ENCODE measurements around the gene TTL. TPM values are rescaled to one million over a fixed set of nuclear protein-coding genes. Genes with fewer than 3 reads are reported as not detected.

The TTL gene
- total RNA-seq, 1 experiment from 2014 or later = 31.4 TPM

DNA sequence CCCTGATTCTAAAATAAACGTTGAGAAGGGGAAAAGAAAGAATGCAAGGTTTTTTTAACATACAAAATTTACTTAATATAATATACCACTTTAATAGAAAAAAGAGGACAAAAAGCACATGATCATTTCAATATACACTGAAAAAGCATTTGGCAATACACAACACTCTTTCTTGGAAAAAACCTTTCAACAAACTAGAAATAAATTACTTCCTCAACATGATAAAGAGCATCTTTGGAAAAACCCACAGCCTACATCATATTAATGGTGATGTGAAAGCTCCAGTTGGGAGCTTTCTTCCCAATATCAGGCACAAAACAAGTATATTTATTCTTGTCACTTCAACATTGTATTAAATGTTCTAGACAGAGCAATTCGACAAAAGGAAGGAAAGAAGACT is 57.4 kb downstream of the TTL start:
- Histone ChIP-seq H4K20me1 (ENCODE audit: low read length) (peaks cover 7% of the 10 kb centered on the region; the same call in 1 of the 2 replicates), H3K4me1 (ENCODE audit: insufficient read depth, low read length) (peaks cover 8% of the 10 kb centered on the region), H2AFZ (ENCODE audit: low read length) (no peak overlapping the region), H3F3A (ENCODE audit: low read length, unreplicated experiment) (no peaks in the 10 kb centered on the region), H3K27me3 (ENCODE audit: low read length) (no peaks in the 10 kb centered on the region), H3K9me2 (replicated peaks; ENCODE audit: low read length) (no peaks in the 10 kb centered on the region), H3K79me2 (ENCODE audit: low read length) (peaks cover 22% of the 10 kb centered on the region), H3K36me3 (ENCODE audit: low read depth, low read length) (no peaks in the 10 kb centered on the region; the same call in 1 of the 2 replicates), H3K4me3 (ENCODE audit: low read length) (no peak overlapping the region), H3K4me2 (ENCODE audit: low read length) (no peak overlapping the region), H3K9ac (ENCODE audit: low read length) (no peak overlapping the region), H3K27ac (ENCODE audit: low read length) (no peak overlapping the region), H3K9me3 (ENCODE audit: low read length) (no peaks in the 10 kb centered on the region)
- ATAC-seq = no peak
- TF ChIP-seq, protein P1, sequence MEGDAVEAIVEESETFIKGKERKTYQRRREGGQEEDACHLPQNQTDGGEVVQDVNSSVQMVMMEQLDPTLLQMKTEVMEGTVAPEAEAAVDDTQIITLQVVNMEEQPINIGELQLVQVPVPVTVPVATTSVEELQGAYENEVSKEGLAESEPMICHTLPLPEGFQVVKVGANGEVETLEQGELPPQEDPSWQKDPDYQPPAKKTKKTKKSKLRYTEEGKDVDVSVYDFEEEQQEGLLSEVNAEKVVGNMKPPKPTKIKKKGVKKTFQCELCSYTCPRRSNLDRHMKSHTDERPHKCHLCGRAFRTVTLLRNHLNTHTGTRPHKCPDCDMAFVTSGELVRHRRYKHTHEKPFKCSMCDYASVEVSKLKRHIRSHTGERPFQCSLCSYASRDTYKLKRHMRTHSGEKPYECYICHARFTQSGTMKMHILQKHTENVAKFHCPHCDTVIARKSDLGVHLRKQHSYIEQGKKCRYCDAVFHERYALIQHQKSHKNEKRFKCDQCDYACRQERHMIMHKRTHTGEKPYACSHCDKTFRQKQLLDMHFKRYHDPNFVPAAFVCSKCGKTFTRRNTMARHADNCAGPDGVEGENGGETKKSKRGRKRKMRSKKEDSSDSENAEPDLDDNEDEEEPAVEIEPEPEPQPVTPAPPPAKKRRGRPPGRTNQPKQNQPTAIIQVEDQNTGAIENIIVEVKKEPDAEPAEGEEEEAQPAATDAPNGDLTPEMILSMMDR (conservative IDR thresholded peaks at IDR 0.05; ENCODE audit: low read depth, low read length) = no peak
- TF ChIP-seq EZH2 (IDR thresholded peaks at IDR 0.05; ENCODE audit: low read length, unreplicated experiment) (no peak), EZH2phosphoT487 (IDR thresholded peaks at IDR 0.05; ENCODE audit: borderline replicate concordance, low read length) (no peak)
- POLR2A ChIA-PET (ENCODE audit: unreplicated experiment) = no interaction called here
- CTCF ChIA-PET = no interaction called here
- DNase-seq = no peak
- no TSS peak for BruUV-seq (replicated peaks)
- intact Hi-C loops (cut with micrococcal nuclease) = no loop called here

DNA sequence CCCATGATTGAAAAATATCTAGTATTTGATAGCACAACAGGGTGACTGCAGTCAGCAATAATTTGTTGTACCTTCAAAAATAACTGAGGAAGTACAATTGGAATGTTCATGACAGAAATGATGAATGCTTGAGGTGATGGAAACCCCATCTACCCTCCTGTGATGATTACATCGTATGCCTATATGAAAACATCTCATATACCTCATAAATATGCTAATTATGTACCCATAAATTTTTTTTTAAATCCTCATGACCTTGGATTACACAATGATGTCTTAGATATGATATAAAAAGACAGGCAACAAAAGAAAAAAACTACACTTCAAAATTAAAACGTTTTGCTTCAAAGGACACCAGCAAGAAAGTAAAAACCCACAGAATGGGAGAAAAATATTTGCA is 59.0 kb downstream of the TTL start:
- no peak for DNase-seq
- H2AFZ ChIP-seq (ENCODE audit: low read length) = peak overlapping the region; percentile 99; the same call in 1 of the 2 replicates
- no peak overlapping the region for H3K27ac ChIP-seq (ENCODE audit: low read length)
- POLR2A ChIA-PET (ENCODE audit: unreplicated experiment) = no interaction called here
- H3K4me2 ChIP-seq (ENCODE audit: low read length) = peak overlapping the region; percentile 85
- intact Hi-C loops (cut with micrococcal nuclease) = no loop called here
- peaks cover 1% of the 10 kb centered on the region for H3K36me3 ChIP-seq (ENCODE audit: low read depth, low read length)
- peak overlapping the region; percentile 84 for H3K4me3 ChIP-seq (ENCODE audit: low read length)
- H3F3A ChIP-seq (ENCODE audit: low read length, unreplicated experiment) = no peaks in the 10 kb centered on the region
- H3K9me3 ChIP-seq (ENCODE audit: low read length) = no peaks in the 10 kb centered on the region
- H4K20me1 ChIP-seq (ENCODE audit: low read length) = peaks cover 16% of the 10 kb centered on the region
- CTCF ChIA-PET = no interaction called here
- BruUV-seq (replicated peaks) = no TSS peak
- 0 out of 2 replicates have a peak overlapping the region, but pooled peaks have one; percentile 89 for H3K9ac ChIP-seq (ENCODE audit: low read length)
- TF ChIP-seq EZH2 (IDR thresholded peaks at IDR 0.05; ENCODE audit: low read length, unreplicated experiment) (no peak), EZH2phosphoT487 (IDR thresholded peaks at IDR 0.05; ENCODE audit: borderline replicate concordance, low read length) (no peak)
- TF ChIP-seq, protein P1 (conservative IDR thresholded peaks at IDR 0.05; ENCODE audit: low read depth, low read length) = no peak
- H3K4me1 ChIP-seq (ENCODE audit: insufficient read depth, low read length) = peaks cover 16% of the 10 kb centered on the region
- H3K9me2 ChIP-seq (replicated peaks; ENCODE audit: low read length) = no peaks in the 10 kb centered on the region
- ATAC-seq = no peak
- H3K79me2 ChIP-seq (ENCODE audit: low read length) = peaks cover 38% of the 10 kb centered on the region
- H3K27me3 ChIP-seq (ENCODE audit: low read length) = no peaks in the 10 kb centered on the region

- DNase-seq = no peak
- ChIA-PET CTCF (no interaction called here), POLR2A (ENCODE audit: unreplicated experiment) (no interaction called here)
- Histone ChIP-seq H3K9me2 (replicated peaks; ENCODE audit: low read length) (no peaks in the 10 kb centered on the region), H3K27me3 (ENCODE audit: low read length) (no peaks in the 10 kb centered on the region), H3K4me2 (ENCODE audit: low read length) (peak overlapping the region; percentile 85), H3F3A (ENCODE audit: low read length, unreplicated experiment) (no peaks in the 10 kb centered on the region), H3K4me1 (ENCODE audit: insufficient read depth, low read length) (peaks cover 16% of the 10 kb centered on the region), H3K4me3 (ENCODE audit: low read length) (peak overlapping the region; percentile 84), H3K9me3 (ENCODE audit: low read length) (no peaks in the 10 kb centered on the region), H3K36me3 (ENCODE audit: low read depth, low read length) (peaks cover 5% of the 10 kb centered on the region), H2AFZ (ENCODE audit: low read length) (peak overlapping the region; percentile 99), H4K20me1 (ENCODE audit: low read length) (peaks cover 16% of the 10 kb centered on the region), H3K79me2 (ENCODE audit: low read length) (peaks cover 43% of the 10 kb centered on the region), H3K27ac (ENCODE audit: low read length) (peak overlapping the region; percentile 79), H3K9ac (ENCODE audit: low read length) (peak overlapping the region; percentile 89)
- intact Hi-C loops (cut with micrococcal nuclease) = loop anchor here (1.0 kb wide), 1 partner anchor 60 kb away; no protein-coding TSS in a partner anchor
- TF ChIP-seq, protein P1 (conservative IDR thresholded peaks at IDR 0.05; ENCODE audit: low read depth, low read length) = no peak
- TF ChIP-seq EZH2 (IDR thresholded peaks at IDR 0.05; ENCODE audit: low read length, unreplicated experiment) = no peak
- no peak for TF ChIP-seq EZH2phosphoT487 (IDR thresholded peaks at IDR 0.05; ENCODE audit: borderline replicate concordance, low read length)
- ATAC-seq = peak; percentile 76
- BruUV-seq (replicated peaks) = TSS peak; percentile 95
These were observed 59.6 kb downstream of the TTL start for GRCh38 chr2:112541315-112542122.
